GM19035 (cell line): Measurements from ENCODE around the gene RETREG1.

Experiments used
- ATAC-seq: cut with Tn5 transposase; IDR thresholded peaks from one replicate; pipeline ENCODE4 v1.9.1; 2021; ENCODE audit not compliant: unreplicated experiment

RETREG1 gene

GRCh38 chr5:16529306-16529705 lies 87.5 kb downstream of the RETREG1 start:
- no peak for ATAC-seq

- no peak for ATAC-seq
Observed at GRCh38 chr5:16528382-16529110, 88.3 kb downstream of the RETREG1 start.

GRCh38 chr5:16525651-16526050 lies 91.1 kb downstream of the RETREG1 start:
- no peak for ATAC-seq

GRCh38 chr5:16524286-16524685 lies 92.5 kb downstream of the RETREG1 start:
- ATAC-seq = no peak

GRCh38 chr5:16521521-16522483 lies 95.0 kb downstream of the RETREG1 start:
- ATAC-seq = no peak

GRCh38 chr5:16520841-16521240 lies 96.0 kb downstream of the RETREG1 start:
- ATAC-seq = no peak

- ATAC-seq = no peak
Observed at GRCh38 chr5:16519435-16519834, 97.4 kb downstream of the RETREG1 start.

- ATAC-seq = no peak
Observed at GRCh38 chr5:16518606-16519005, 98.2 kb downstream of the RETREG1 start.

GRCh38 chr5:16515532-16515931 lies 101.3 kb downstream of the RETREG1 start:
- ATAC-seq = no peak

- no peak for ATAC-seq
Observed at GRCh38 chr5:16510098-16510497, 106.7 kb downstream of the RETREG1 start.

GRCh38 chr5:16508730-16509531 lies 107.9 kb downstream of the RETREG1 start:
- no peak for ATAC-seq

GRCh38 chr5:16507716-16508115 lies 109.1 kb downstream of the RETREG1 start:
- ATAC-seq = no peak

- no peak for ATAC-seq
Observed at GRCh38 chr5:16505904-16506303, 110.9 kb downstream of the RETREG1 start.

- ATAC-seq = no peak
Observed at GRCh38 chr5:16505140-16505891, 111.5 kb downstream of the RETREG1 start.

GRCh38 chr5:16504571-16504970 lies 112.2 kb downstream of the RETREG1 start:
- no peak for ATAC-seq

GRCh38 chr5:16502866-16503265 lies 113.9 kb downstream of the RETREG1 start:
- ATAC-seq = no peak

GRCh38 chr5:16500024-16500423 lies 116.8 kb downstream of the RETREG1 start:
- ATAC-seq = no peak

GRCh38 chr5:16497546-16497945 lies 119.3 kb downstream of the RETREG1 start:
- no peak for ATAC-seq

- no peak for ATAC-seq
Observed at GRCh38 chr5:16493261-16493660, 123.5 kb downstream of the RETREG1 start.

GRCh38 chr5:16492398-16493140 lies 124.2 kb downstream of the RETREG1 start:
- ATAC-seq = no peak
